ENCODE results near the gene UBE2J1. TPM values are rescaled to one million over a fixed set of nuclear protein-coding genes. Genes with fewer than 3 reads are reported as not detected.

UBE2J1 gene
- total and polyA plus RNA-seq, 12 donors = 18.4 to 65.6 (median 37.9) TPM

DNA sequence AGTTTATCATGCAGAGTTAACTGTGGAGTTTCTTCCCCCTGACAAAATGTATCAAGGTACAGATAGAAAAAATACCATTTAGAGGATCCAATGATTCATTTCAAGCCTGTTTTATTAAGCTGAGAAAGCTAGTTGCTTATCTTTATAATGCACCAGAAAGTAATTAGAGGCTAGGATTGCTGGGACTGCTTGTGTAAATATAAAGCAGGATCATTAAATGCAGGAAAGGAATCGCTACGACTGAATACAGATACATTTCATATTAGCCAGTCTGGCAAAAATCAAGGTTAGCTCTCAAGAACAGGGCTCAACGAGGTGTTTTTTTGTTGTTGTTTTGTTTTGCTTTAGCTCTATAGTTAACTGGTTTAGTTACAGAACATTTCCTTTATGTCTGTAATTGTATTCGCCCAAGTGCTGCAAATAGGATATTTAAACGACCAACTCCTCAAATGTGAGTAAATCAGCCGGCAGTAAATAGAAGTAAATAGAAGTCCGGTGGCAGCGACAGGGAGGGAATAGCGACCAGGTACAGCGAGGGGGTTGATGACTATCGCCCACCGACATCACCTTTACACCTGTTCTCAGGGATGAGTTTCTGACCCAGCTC is 748 bp downstream of the UBE2J1 start:
- H3K36me3 ChIP-seq (replicated peaks in 1 of 2) = no peaks in the 10 kb centered on the region
- intact Hi-C loops (cut with DNase I) = no loop called here
- H3K4me3 ChIP-seq = peak overlapping the region; percentile 46 to 81 (median 66)
- no peak for DNase-seq
- 0 to 1% (median 1%) methylated on average over 12 of the region's 12 CpGs for WGBS, 4 donors
- peaks cover 32 to 49% of the 10 kb centered on the region in 2 donors for H3K4me1 ChIP-seq (replicated peaks in 1 of 2)
- no peaks in the 10 kb centered on the region for H3K9me3 ChIP-seq (replicated peaks in 1 of 3)
- H3K27ac ChIP-seq = peak overlapping the region; percentile 91 to 98 (median 96)
- TF ChIP-seq, protein P1, sequence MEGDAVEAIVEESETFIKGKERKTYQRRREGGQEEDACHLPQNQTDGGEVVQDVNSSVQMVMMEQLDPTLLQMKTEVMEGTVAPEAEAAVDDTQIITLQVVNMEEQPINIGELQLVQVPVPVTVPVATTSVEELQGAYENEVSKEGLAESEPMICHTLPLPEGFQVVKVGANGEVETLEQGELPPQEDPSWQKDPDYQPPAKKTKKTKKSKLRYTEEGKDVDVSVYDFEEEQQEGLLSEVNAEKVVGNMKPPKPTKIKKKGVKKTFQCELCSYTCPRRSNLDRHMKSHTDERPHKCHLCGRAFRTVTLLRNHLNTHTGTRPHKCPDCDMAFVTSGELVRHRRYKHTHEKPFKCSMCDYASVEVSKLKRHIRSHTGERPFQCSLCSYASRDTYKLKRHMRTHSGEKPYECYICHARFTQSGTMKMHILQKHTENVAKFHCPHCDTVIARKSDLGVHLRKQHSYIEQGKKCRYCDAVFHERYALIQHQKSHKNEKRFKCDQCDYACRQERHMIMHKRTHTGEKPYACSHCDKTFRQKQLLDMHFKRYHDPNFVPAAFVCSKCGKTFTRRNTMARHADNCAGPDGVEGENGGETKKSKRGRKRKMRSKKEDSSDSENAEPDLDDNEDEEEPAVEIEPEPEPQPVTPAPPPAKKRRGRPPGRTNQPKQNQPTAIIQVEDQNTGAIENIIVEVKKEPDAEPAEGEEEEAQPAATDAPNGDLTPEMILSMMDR (IDR thresholded peaks at IDR 0.05) = peak in 1 of 6 experiments; percentile 19
- no peak for TF ChIP-seq POLR2A (IDR thresholded peaks at IDR 0.05)
- H3K27me3 ChIP-seq = no peaks in the 10 kb centered on the region

GRCh38 chr6:89350281-89350966 is 2.1 kb downstream of the UBE2J1 start:
- H3K4me3 ChIP-seq = peak overlapping the region in 1 of 4 donors; percentile 12
- H3K4me1 ChIP-seq (replicated peaks in 1 of 2) = peaks cover 35 to 49% of the 10 kb centered on the region in 2 donors
- intact Hi-C loops (cut with DNase I) = no loop called here
- H3K27ac ChIP-seq = peak overlapping the region in 2 of 5 donors; percentile 78 to 96
- no peaks in the 10 kb centered on the region for H3K36me3 ChIP-seq (replicated peaks in 1 of 2)
- H3K9me3 ChIP-seq (replicated peaks in 1 of 3) = no peaks in the 10 kb centered on the region
- TF ChIP-seq POLR2A (IDR thresholded peaks at IDR 0.05) = no peak
- TF ChIP-seq, protein P1 (IDR thresholded peaks at IDR 0.05) = no peak
- no peaks in the 10 kb centered on the region for H3K27me3 ChIP-seq
- DNase-seq = no peak
- WGBS, 4 donors = 47 to 56% (median 53%) methylated on average over 4 of the region's 4 CpGs

DNA sequence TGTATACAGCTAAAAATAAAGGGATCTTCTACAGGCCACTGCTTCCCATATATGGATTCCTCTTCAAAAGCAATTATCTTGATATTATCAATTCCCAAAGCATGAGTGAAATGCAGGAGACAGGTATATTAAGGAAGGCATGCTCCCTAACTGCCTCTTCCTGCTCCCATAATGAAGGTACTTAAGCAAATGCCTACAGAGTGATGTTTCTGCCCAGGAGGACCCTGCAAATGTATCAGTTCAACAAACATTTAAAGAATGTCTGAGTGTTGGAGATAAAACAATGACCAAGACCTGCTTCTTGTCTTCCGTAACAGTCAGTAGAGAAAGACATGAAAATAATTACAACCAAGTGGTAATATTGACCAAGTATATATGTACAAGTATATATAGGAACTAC is 4.2 kb downstream of the UBE2J1 start:
- Histone ChIP-seq H3K27ac (peak overlapping the region in 3 of 5 donors; percentile 6 to 43 (median 14)), H3K9me3 (replicated peaks in 1 of 3) (no peaks in the 10 kb centered on the region), H3K4me3 (no peak overlapping the region), H3K4me1 (replicated peaks in 1 of 2) (peaks cover 35 to 54% of the 10 kb centered on the region in 2 donors), H3K27me3 (no peaks in the 10 kb centered on the region), H3K36me3 (replicated peaks in 1 of 2) (no peaks in the 10 kb centered on the region)
- TF ChIP-seq, protein P1 (IDR thresholded peaks at IDR 0.05) = no peak
- TF ChIP-seq POLR2A (IDR thresholded peaks at IDR 0.05) = no peak
- WGBS, 4 donors = 85 to 100% (median 96%) methylated on average over 1 of the region's 1 CpG
- intact Hi-C loops (cut with DNase I) = loop anchor here in 1 of 2 donors (10.0 kb wide), 1 partner anchor 654 kb away; no protein-coding TSS in a partner anchor
- DNase-seq = no peak

DNA sequence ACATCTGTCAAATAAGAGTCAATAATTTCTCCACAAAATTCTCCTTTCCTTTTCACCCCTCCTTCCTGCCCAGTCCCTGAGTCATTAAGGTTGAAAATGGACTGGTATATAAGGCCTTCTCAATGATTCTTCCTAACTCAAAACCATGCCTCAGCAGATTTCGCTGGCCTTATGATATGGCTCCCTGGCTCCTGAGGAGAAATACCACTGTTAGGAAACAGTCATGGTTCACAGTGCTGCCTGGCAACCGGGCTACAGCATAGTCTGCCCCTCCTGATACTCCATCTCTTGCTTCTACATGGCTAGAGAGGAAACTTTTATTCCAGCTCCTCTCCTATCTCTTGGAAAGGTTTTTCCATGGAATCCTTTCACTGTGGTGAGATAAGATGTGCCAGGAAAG is 4.7 kb downstream of the UBE2J1 start:
- H3K9me3 ChIP-seq (replicated peaks in 1 of 3) = no peaks in the 10 kb centered on the region
- no peaks in the 10 kb centered on the region for H3K27me3 ChIP-seq
- WGBS, 4 donors = 43 to 64% (median 60%) methylated on average over 2 of the region's 2 CpGs
- peak in 1 of 7 donors; percentile 41 for DNase-seq
- H3K4me1 ChIP-seq (replicated peaks in 1 of 2) = peaks cover 35 to 54% of the 10 kb centered on the region in 2 donors
- no peak overlapping the region for H3K4me3 ChIP-seq
- intact Hi-C loops (cut with DNase I) = loop anchor here in 1 of 2 donors (10.0 kb wide), 1 partner anchor 653 kb away; no protein-coding TSS in a partner anchor
- TF ChIP-seq, protein P1 (IDR thresholded peaks at IDR 0.05) = no peak
- no peak for TF ChIP-seq POLR2A (IDR thresholded peaks at IDR 0.05)
- peak overlapping the region in 3 of 5 donors; percentile 6 to 43 (median 14) for H3K27ac ChIP-seq
- no peaks in the 10 kb centered on the region for H3K36me3 ChIP-seq (replicated peaks in 1 of 2)

Measured in adrenal gland (tissue), 12 donors.